K562 (cell line): ENCODE results near the gene NEU1. TPM values are rescaled to one million over a fixed set of nuclear protein-coding genes. Genes with fewer than 3 reads are reported as not detected.

ENCODE experiments used
- CBFB ChIP-seq: sonication (generic); formaldehyde crosslinking; IDR thresholded peaks from 2 replicates; pipeline ENCODE4 v1.4.0; 2020; ENCODE audit warnings: mild to moderate bottlenecking, missing genetic modification reagents
- EZH2 ChIP-seq: IDR thresholded peaks from 2 replicates; pipeline ENCODE4 v1.6.1; 2012; ENCODE audit warnings: low read depth, mild to moderate bottlenecking, inconsistent platforms, low read length, borderline replicate concordance
- FOXA3 ChIP-seq, 2 experiments: fragments of 450-650 bp in 1 of 2; sonication (generic) in 1 of 2; formaldehyde crosslinking; IDR thresholded peaks in 1 of 2; conservative IDR thresholded peaks in 1 of 2; 2 replicates each; pipeline versions ENCODE4 v1.4.0 to v1.8.0; 2020 to 2022; ENCODE audit warnings: mild to moderate bottlenecking in 2 of 2, missing genetic modification reagents in 1 of 2
- HNRNPK ChIP-seq: fragments of 200-400 bp; formaldehyde crosslinking; IDR thresholded peaks from one replicate; pipeline ENCODE4 v1.6.1; 2018; ENCODE audit warnings: mild to moderate bottlenecking, low read depth, low read length; ENCODE audit not compliant: poor library complexity, severe bottlenecking
- ILK ChIP-seq: fragments of 450-650 bp; IDR thresholded peaks from 2 replicates; pipeline ENCODE4 v1.6.1; 2016; ENCODE audit warnings: missing genetic modification characterization, low read depth, mild to moderate bottlenecking, missing compliant biosample characterization, moderate library complexity, borderline replicate concordance
- MTA2 ChIP-seq: fragments of 450-650 bp; IDR thresholded peaks from 2 replicates; pipeline ENCODE4 v1.6.1; 2016; ENCODE audit warnings: low read depth
- MXI1 ChIP-seq: IDR thresholded peaks from 2 replicates; pipeline ENCODE4 v1.6.1; 2011; ENCODE audit warnings: low read depth, mild to moderate bottlenecking, improper control_type of control experiment, low read length
- PHF8 ChIP-seq: fragments of 200-600 bp; sonication (generic); IDR thresholded peaks from 2 replicates; pipeline ENCODE4 v1.6.1; 2012; ENCODE audit warnings: mixed run types, mild to moderate bottlenecking, inconsistent platforms, low read length, moderate library complexity, borderline replicate concordance
- RAD51 ChIP-seq: fragments of 450-650 bp; IDR thresholded peaks from 2 replicates; pipeline ENCODE4 v1.7.1; 2016; ENCODE audit warnings: low read depth, mild to moderate bottlenecking, borderline replicate concordance
- SMARCE1 ChIP-seq: fragments of 450-650 bp; IDR thresholded peaks from 2 replicates; pipeline ENCODE4 v1.7.1; 2016; ENCODE audit warnings: mild to moderate bottlenecking
- SP2 ChIP-seq: IDR thresholded peaks from 2 replicates; pipeline ENCODE4 v1.6.1; 2011; ENCODE audit warnings: mild to moderate bottlenecking, low read depth, low read length, moderate library complexity; ENCODE audit not compliant: poor library complexity, severe bottlenecking; ENCODE audit errors: extremely low read depth
- TBL1XR1 ChIP-seq, 2 experiments: IDR thresholded peaks; 2 replicates each; pipeline ENCODE4 v1.6.1; 2012; ENCODE audit warnings: improper control_type of control experiment in 2 of 2, low read length in 2 of 2, mild to moderate bottlenecking in 1 of 2
- TEAD1 ChIP-seq, 2 experiments: fragments of 450-650 bp in 1 of 2; sonication (generic) in 1 of 2; formaldehyde crosslinking; IDR thresholded peaks; 2 replicates each; pipeline versions ENCODE4 v1.4.0 to v1.8.0; 2020 to 2022; ENCODE audit warnings: mild to moderate bottlenecking in 2 of 2, missing genetic modification reagents in 1 of 2
- XRCC3 ChIP-seq: fragments of 450-650 bp; IDR thresholded peaks from 2 replicates; pipeline ENCODE4 v1.6.1; 2017; ENCODE audit warnings: mild to moderate bottlenecking, moderate library complexity
- ZFP36 ChIP-seq: fragments of 150-350 bp; IDR thresholded peaks from 2 replicates; pipeline ENCODE4 v1.6.1; 2018; ENCODE audit warnings: low read length, low read depth; ENCODE audit not compliant: partially characterized antibody
- ZKSCAN8 ChIP-seq: fragments of 200-800 bp; sonication (Bioruptor generic); IDR thresholded peaks from 2 replicates; pipeline ENCODE4 v1.6.1; 2016; ENCODE audit warnings: missing genetic modification characterization, missing compliant biosample characterization
- polyA plus RNA-seq, 8 experiments: library from polyadenylated mRNA; depleted of rRNA in 4 of 8; stranded (reverse) in 5 of 8; unstranded in 3 of 8; fragments of >200 nt; fragmentation: Nextera tagmentation in 2 of 8; fragmentation: Illumina TruSeq in 1 of 8; extraction: Ambion mirVana in 2 of 8; extraction: Trizol in 1 of 8; gene quantifications; 2 replicates each; pipeline versions ENCODE4 v1.2.1 to v1.2.3, GENCODE V29; 2011 to 2014; ENCODE audit warnings: inconsistent platforms in 1 of 8, missing spikeins in 1 of 8
- total RNA-seq, 7 experiments: library from RNA; depleted of rRNA in 6 of 7; stranded (reverse); fragments of >200 nt in 6 of 7; fragmentation: Illumina TruSeq in 2 of 7; extraction: Trizol in 2 of 7; gene quantifications; 2 replicates each; pipeline versions ENCODE4 v1.2.1 to v1.2.3, GENCODE V29; 2011 to 2021; ENCODE audit warnings: low replicate concordance in 1 of 7
- TF ChIP-seq, protein P1 (sequence below): fragments of 450-650 bp; formaldehyde crosslinking; IDR thresholded peaks from 2 replicates; pipeline ENCODE4 v1.4.0; 2022; ENCODE audit warnings: missing genetic modification characterization
- TF ChIP-seq, protein P2 (sequence below): fragments of 450-650 bp; formaldehyde crosslinking; IDR thresholded peaks from 2 replicates; pipeline ENCODE4 v1.4.0; 2020; ENCODE audit warnings: mild to moderate bottlenecking, moderate library complexity
- TF ChIP-seq, protein P3 (sequence below): fragments of 450-650 bp; IDR thresholded peaks from 2 replicates; pipeline ENCODE4 v1.6.1; 2018; ENCODE audit not compliant: partially characterized antibody
- TF ChIP-seq, protein P4 (sequence below): sonication (generic); formaldehyde crosslinking; IDR thresholded peaks from 2 replicates; pipeline ENCODE4 v1.8.0; 2022; ENCODE audit warnings: missing genetic modification reagents, mild to moderate bottlenecking, moderate library complexity, borderline replicate concordance

NEU1 gene
- total and polyA plus RNA-seq, 9 of the 15 experiments (the other 6 are each of a cell fraction or from before 2014, with no cell fraction given) = 14.8 to 67.8 (median 51.0) TPM

DNA sequence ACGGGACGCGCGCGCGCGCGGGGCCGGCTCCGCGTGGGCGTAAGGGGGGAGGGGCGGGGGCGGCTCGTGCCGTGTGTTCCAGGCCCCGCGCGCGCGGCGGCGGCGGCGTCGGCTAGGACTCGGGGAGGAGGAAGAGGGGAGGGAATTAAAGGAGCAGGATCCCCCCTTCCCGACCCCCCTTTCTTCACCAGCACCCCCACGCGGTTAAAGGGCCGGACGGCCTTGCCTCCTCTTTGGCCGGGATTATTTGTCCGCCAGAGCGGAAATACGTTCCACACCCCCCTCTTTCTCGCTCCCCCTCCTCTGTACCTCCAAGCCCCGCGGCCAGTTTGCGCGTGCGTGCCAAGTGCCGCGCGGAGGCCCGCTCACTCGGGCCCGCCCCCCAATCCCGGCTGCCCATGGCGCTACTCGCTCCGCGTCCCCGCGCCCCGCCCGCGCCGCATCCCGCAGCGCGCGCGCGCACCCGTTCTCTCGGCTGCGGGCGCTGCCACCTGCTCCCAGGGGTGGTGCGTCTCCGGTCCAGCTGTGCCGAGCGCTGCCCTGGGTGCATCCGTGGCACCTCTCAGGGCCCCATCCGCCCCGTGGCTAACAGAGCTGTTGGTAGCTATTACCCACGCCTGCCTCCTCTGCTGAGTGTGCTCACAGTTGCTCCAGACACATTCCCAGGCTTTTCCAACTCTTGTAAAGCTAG lies 39.5 kb upstream of the NEU1 start, which contains the start of gene ZBTB12 (continued):
- TF ChIP-seq, protein P1, sequence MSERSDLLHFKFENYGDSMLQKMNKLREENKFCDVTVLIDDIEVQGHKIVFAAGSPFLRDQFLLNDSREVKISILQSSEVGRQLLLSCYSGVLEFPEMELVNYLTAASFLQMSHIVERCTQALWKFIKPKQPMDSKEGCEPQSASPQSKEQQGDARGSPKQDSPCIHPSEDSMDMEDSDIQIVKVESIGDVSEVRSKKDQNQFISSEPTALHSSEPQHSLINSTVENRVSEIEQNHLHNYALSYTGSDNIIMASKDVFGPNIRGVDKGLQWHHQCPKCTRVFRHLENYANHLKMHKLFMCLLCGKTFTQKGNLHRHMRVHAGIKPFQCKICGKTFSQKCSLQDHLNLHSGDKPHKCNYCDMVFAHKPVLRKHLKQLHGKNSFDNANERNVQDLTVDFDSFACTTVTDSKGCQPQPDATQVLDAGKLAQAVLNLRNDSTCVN = no peak
- no peak for TF ChIP-seq CBFB (CRISPR knock-in tag)
- no peak for TF ChIP-seq MTA2
- no peak for TF ChIP-seq XRCC3
- TF ChIP-seq TEAD1 (CRISPR knock-in tag; IDR thresholded peaks at IDR 0.05) = peak in 1 of 2 experiments; percentile 88; a peak in 1 of 4 replicates
- no peak for TF ChIP-seq EZH2
- no peak for TF ChIP-seq ZFP36
- no peak for TF ChIP-seq ZKSCAN8 (CRISPR knock-in tag)
- TF ChIP-seq, protein P2, sequence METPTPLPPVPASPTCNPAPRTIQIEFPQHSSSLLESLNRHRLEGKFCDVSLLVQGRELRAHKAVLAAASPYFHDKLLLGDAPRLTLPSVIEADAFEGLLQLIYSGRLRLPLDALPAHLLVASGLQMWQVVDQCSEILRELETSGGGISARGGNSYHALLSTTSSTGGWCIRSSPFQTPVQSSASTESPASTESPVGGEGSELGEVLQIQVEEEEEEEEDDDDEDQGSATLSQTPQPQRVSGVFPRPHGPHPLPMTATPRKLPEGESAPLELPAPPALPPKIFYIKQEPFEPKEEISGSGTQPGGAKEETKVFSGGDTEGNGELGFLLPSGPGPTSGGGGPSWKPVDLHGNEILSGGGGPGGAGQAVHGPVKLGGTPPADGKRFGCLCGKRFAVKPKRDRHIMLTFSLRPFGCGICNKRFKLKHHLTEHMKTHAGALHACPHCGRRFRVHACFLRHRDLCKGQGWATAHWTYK = peak; percentile 86
- no peak for TF ChIP-seq SP2
- TF ChIP-seq TBL1XR1 (IDR thresholded peaks at IDR 0.05; ENCODE audit: low read length in 2 of 2) = peak in 1 of 2 experiments; percentile 16; a peak in 1 of 4 replicates
- TF ChIP-seq, protein P3, sequence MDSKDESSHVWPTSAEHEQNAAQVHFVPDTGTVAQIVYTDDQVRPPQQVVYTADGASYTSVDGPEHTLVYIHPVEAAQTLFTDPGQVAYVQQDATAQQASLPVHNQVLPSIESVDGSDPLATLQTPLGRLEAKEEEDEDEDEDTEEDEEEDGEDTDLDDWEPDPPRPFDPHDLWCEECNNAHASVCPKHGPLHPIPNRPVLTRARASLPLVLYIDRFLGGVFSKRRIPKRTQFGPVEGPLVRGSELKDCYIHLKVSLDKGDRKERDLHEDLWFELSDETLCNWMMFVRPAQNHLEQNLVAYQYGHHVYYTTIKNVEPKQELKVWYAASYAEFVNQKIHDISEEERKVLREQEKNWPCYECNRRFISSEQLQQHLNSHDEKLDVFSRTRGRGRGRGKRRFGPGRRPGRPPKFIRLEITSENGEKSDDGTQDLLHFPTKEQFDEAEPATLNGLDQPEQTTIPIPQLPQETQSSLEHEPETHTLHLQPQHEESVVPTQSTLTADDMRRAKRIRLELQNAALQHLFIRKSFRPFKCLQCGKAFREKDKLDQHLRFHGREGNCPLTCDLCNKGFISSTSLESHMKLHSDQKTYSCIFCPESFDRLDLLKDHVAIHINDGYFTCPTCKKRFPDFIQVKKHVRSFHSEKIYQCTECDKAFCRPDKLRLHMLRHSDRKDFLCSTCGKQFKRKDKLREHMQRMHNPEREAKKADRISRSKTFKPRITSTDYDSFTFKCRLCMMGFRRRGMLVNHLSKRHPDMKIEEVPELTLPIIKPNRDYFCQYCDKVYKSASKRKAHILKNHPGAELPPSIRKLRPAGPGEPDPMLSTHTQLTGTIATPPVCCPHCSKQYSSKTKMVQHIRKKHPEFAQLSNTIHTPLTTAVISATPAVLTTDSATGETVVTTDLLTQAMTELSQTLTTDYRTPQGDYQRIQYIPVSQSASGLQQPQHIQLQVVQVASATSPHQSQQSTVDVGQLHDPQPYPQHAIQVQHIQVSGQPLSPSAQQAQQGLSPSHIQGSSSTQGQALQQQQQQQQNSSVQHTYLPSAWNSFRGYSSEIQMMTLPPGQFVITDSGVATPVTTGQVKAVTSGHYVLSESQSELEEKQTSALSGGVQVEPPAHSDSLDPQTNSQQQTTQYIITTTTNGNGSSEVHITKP = peak; percentile 68
- TF ChIP-seq PHF8 = peak; percentile 60; the same call in 1 of the 2 replicates
- TF ChIP-seq MXI1 = peak; percentile 60; the same call in 1 of the 2 replicates
- TF ChIP-seq, protein P4, sequence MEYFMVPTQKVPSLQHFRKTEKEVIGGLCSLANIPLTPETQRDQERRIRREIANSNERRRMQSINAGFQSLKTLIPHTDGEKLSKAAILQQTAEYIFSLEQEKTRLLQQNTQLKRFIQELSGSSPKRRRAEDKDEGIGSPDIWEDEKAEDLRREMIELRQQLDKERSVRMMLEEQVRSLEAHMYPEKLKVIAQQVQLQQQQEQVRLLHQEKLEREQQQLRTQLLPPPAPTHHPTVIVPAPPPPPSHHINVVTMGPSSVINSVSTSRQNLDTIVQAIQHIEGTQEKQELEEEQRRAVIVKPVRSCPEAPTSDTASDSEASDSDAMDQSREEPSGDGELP = peak; percentile 54; the same call in 1 of the 2 replicates
- no peak for TF ChIP-seq ILK
- TF ChIP-seq SMARCE1 = no peak
- TF ChIP-seq HNRNPK = peak; percentile 55
- no peak for TF ChIP-seq FOXA3 (CRISPR knock-in tag; conservative IDR thresholded peaks at IDR 0.05 in 1 of 2, IDR thresholded peaks at IDR 0.05 in 1 of 2)
- TF ChIP-seq RAD51 = no peak
